Measurements from ENCODE around the gene TRPC4AP.

The TRPC4AP gene

GRCh38 chr20:34971561-34972235, 120.9 kb downstream of the TRPC4AP start:
- Histone ChIP-seq H3K4me2 (ENCODE audit: low read depth, low read length) (no peak overlapping the region), H3K27ac (ENCODE audit: low read length) (no peak overlapping the region), H3K79me2 (ENCODE audit: low read length) (no peaks in the 10 kb centered on the region), H3K27me3 (replicated peaks; ENCODE audit: insufficient read depth, low read length) (no peaks in the 10 kb centered on the region; the same call in 1 of the 2 replicates), H3K9me2 (replicated peaks; ENCODE audit: insufficient read depth, low read length) (no peaks in the 10 kb centered on the region), H3K36me3 (replicated peaks; ENCODE audit: insufficient read depth, low read length) (no peaks in the 10 kb centered on the region), H3F3A (ENCODE audit: insufficient read depth, low read length) (no peaks in the 10 kb centered on the region), H2AFZ (ENCODE audit: low read length) (no peak overlapping the region), H3K4me1 (ENCODE audit: low read length) (no peaks in the 10 kb centered on the region), H3K4me3 (ENCODE audit: low read length) (no peak overlapping the region), H3K9ac (ENCODE audit: low read length) (no peak overlapping the region), H4K20me1 (ENCODE audit: insufficient read depth, low read length) (no peaks in the 10 kb centered on the region), H3K9me3 (replicated peaks; ENCODE audit: insufficient read depth, low read length) (no peaks in the 10 kb centered on the region)
- DNase-seq: no peak
- no peak for TF ChIP-seq EZH2phosphoT487 (IDR thresholded peaks at IDR 0.05; ENCODE audit: low read length)
- no peak for TF ChIP-seq EZH2 (optimal IDR thresholded peaks at IDR 0.05; ENCODE audit: low read depth, low read length)

- Histone ChIP-seq H3K4me3 (ENCODE audit: low read length) (no peak overlapping the region), H3K27ac (ENCODE audit: low read length) (no peak overlapping the region), H3K9me2 (replicated peaks; ENCODE audit: insufficient read depth, low read length) (no peaks in the 10 kb centered on the region), H3K9ac (ENCODE audit: low read length) (no peak overlapping the region), H3K27me3 (replicated peaks; ENCODE audit: insufficient read depth, low read length) (no peaks in the 10 kb centered on the region; the same call in 1 of the 2 replicates), H3K4me2 (ENCODE audit: low read depth, low read length) (no peak overlapping the region), H3K4me1 (ENCODE audit: low read length) (no peaks in the 10 kb centered on the region), H3K36me3 (replicated peaks; ENCODE audit: insufficient read depth, low read length) (no peaks in the 10 kb centered on the region), H2AFZ (ENCODE audit: low read length) (no peak overlapping the region), H3K79me2 (ENCODE audit: low read length) (no peaks in the 10 kb centered on the region), H3K9me3 (replicated peaks; ENCODE audit: insufficient read depth, low read length) (no peaks in the 10 kb centered on the region), H3F3A (ENCODE audit: insufficient read depth, low read length) (no peaks in the 10 kb centered on the region), H4K20me1 (ENCODE audit: insufficient read depth, low read length) (no peaks in the 10 kb centered on the region)
- DNase-seq: no peak
- TF ChIP-seq EZH2 (optimal IDR thresholded peaks at IDR 0.05; ENCODE audit: low read depth, low read length) (no peak), CTCF (IDR thresholded peaks at IDR 0.05; ENCODE audit: low read length) (no peak)
Observed at GRCh38 chr20:34970846-34971560, 121.6 kb downstream of the TRPC4AP start.

- Histone ChIP-seq H3K9me2 (replicated peaks; ENCODE audit: insufficient read depth, low read length) (no peaks in the 10 kb centered on the region), H3K4me3 (ENCODE audit: low read length) (no peak overlapping the region), H3K4me2 (ENCODE audit: low read depth, low read length) (no peak overlapping the region), H3K9ac (ENCODE audit: low read length) (no peak overlapping the region), H3K9me3 (replicated peaks; ENCODE audit: insufficient read depth, low read length) (no peaks in the 10 kb centered on the region), H2AFZ (ENCODE audit: low read length) (no peak overlapping the region), H3F3A (ENCODE audit: insufficient read depth, low read length) (no peaks in the 10 kb centered on the region), H3K4me1 (ENCODE audit: low read length) (no peaks in the 10 kb centered on the region), H3K36me3 (replicated peaks; ENCODE audit: insufficient read depth, low read length) (no peaks in the 10 kb centered on the region), H4K20me1 (ENCODE audit: insufficient read depth, low read length) (no peaks in the 10 kb centered on the region), H3K27me3 (replicated peaks; ENCODE audit: insufficient read depth, low read length) (no peaks in the 10 kb centered on the region; the same call in 1 of the 2 replicates), H3K27ac (ENCODE audit: low read length) (no peak overlapping the region), H3K79me2 (ENCODE audit: low read length) (no peaks in the 10 kb centered on the region)
- no peak for DNase-seq
- TF ChIP-seq CTCF (IDR thresholded peaks at IDR 0.05; ENCODE audit: low read length) (no peak), EZH2phosphoT487 (IDR thresholded peaks at IDR 0.05; ENCODE audit: low read length) (no peak), EZH2 (optimal IDR thresholded peaks at IDR 0.05; ENCODE audit: low read depth, low read length) (no peak)
Observed at GRCh38 chr20:34970193-34970840, 122.3 kb downstream of the TRPC4AP start.
